HepG2 (cell line): ENCODE measurements around the gene TXLNA. TPM values are rescaled to one million over a fixed set of nuclear protein-coding genes. Genes with fewer than 3 reads are reported as not detected.

Experiments
- CCDC6 ChIP-seq: sonication (generic); formaldehyde crosslinking; IDR thresholded peaks from 2 replicates; pipeline ENCODE4 v1.8.1; 2022; ENCODE audit warnings: mild to moderate bottlenecking, missing genetic modification reagents, moderate library complexity
- CSRNP2 ChIP-seq: sonication (generic); formaldehyde crosslinking; conservative IDR thresholded peaks from 2 replicates; pipeline ENCODE4 v1.8.0; 2022; ENCODE audit warnings: low read depth, missing genetic modification reagents
- KAT7 ChIP-seq: IDR thresholded peaks from 2 replicates; pipeline ENCODE4 v1.6.1; 2018; ENCODE audit warnings: borderline replicate concordance, missing compliant biosample characterization
- RARG ChIP-seq: sonication (generic); formaldehyde crosslinking; IDR thresholded peaks from 2 replicates; pipeline ENCODE4 v1.4.0; 2020; ENCODE audit warnings: low read depth, mild to moderate bottlenecking, missing genetic modification reagents
- SETDB1 ChIP-seq: sonication (generic); formaldehyde crosslinking; IDR thresholded peaks from 2 replicates; pipeline ENCODE4 v1.5.1; 2020; ENCODE audit warnings: missing genetic modification reagents, mild to moderate bottlenecking, borderline replicate concordance
- SUZ12 ChIP-seq: fragments of 150-350 bp; IDR thresholded peaks from 2 replicates; pipeline ENCODE4 v1.6.1; 2014; ENCODE audit warnings: low read depth, low read length
- TOPORS ChIP-seq: sonication (generic); formaldehyde crosslinking; IDR thresholded peaks from 2 replicates; pipeline ENCODE4 v1.8.0; 2023; ENCODE audit warnings: mild to moderate bottlenecking, missing genetic modification reagents
- ZNF318 ChIP-seq: sonication (generic); formaldehyde crosslinking; IDR thresholded peaks from 2 replicates; pipeline ENCODE4 v1.4.0; 2020; ENCODE audit warnings: mild to moderate bottlenecking, missing genetic modification reagents
- ZNF549 ChIP-seq: sonication (generic); formaldehyde crosslinking; IDR thresholded peaks from 2 replicates; pipeline ENCODE4 v1.5.0; 2020; ENCODE audit warnings: missing genetic modification reagents
- polyA plus RNA-seq, 8 experiments: library from polyadenylated mRNA; depleted of rRNA in 3 of 8; stranded (reverse) in 7 of 8; unstranded in 1 of 8; fragments of >200 nt; fragmentation: Illumina TruSeq in 4 of 8; extraction: Trizol in 4 of 8; gene quantifications; 2 replicates each; pipeline versions ENCODE4 v1.2.1 to v1.2.3, GENCODE V29; 2011 to 2016; ENCODE audit warnings: low read depth in 4 of 8, missing spikeins in 1 of 8, mixed read lengths in 1 of 8; ENCODE audit not compliant: insufficient read depth in 1 of 8
- total RNA-seq, 5 experiments: library from RNA; depleted of rRNA; stranded (reverse); fragments of >200 nt; fragmentation: Illumina TruSeq; extraction: Trizol; gene quantifications; 2 replicates each; pipeline ENCODE4 v1.2.3, GENCODE V29; 2016; ENCODE audit warnings: low read depth in 1 of 5
- TF ChIP-seq, protein P1 (sequence below): sonication (generic); formaldehyde crosslinking; IDR thresholded peaks from 2 replicates; pipeline ENCODE4 v1.4.0; 2020; ENCODE audit warnings: missing genetic modification reagents
- TF ChIP-seq, protein P2 (sequence below): sonication (generic); formaldehyde crosslinking; IDR thresholded peaks from 2 replicates; pipeline ENCODE4 v1.4.0; 2020; ENCODE audit warnings: missing genetic modification reagents, borderline replicate concordance
- TF ChIP-seq, protein P3 (sequence below): sonication (generic); formaldehyde crosslinking; IDR thresholded peaks from 2 replicates; pipeline ENCODE4 v1.4.0; 2020; ENCODE audit warnings: mild to moderate bottlenecking, missing genetic modification reagents

TXLNA gene
- total and polyA plus RNA-seq, 2 of the 13 experiments (the other 11 are each of a cell fraction or from before 2014, with no cell fraction given) = 29.6 to 67.8 TPM

- TF ChIP-seq, protein P1, sequence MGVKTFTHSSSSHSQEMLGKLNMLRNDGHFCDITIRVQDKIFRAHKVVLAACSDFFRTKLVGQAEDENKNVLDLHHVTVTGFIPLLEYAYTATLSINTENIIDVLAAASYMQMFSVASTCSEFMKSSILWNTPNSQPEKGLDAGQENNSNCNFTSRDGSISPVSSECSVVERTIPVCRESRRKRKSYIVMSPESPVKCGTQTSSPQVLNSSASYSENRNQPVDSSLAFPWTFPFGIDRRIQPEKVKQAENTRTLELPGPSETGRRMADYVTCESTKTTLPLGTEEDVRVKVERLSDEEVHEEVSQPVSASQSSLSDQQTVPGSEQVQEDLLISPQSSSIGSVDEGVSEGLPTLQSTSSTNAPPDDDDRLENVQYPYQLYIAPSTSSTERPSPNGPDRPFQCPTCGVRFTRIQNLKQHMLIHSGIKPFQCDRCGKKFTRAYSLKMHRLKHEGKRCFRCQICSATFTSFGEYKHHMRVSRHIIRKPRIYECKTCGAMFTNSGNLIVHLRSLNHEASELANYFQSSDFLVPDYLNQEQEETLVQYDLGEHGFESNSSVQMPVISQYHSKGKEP (CRISPR knock-in tag) = no peak
- TF ChIP-seq RARG (CRISPR knock-in tag) (no peak), CCDC6 (CRISPR knock-in tag) (no peak), TOPORS (no peak; the same call in 1 of the 2 replicates), SUZ12 (no peak), KAT7 (CRISPR knock-in tag) (no peak), ZNF549 (CRISPR knock-in tag) (no peak), SETDB1 (no peak), CSRNP2 (no peak), ZNF318 (no peak)
- TF ChIP-seq, protein P2, sequence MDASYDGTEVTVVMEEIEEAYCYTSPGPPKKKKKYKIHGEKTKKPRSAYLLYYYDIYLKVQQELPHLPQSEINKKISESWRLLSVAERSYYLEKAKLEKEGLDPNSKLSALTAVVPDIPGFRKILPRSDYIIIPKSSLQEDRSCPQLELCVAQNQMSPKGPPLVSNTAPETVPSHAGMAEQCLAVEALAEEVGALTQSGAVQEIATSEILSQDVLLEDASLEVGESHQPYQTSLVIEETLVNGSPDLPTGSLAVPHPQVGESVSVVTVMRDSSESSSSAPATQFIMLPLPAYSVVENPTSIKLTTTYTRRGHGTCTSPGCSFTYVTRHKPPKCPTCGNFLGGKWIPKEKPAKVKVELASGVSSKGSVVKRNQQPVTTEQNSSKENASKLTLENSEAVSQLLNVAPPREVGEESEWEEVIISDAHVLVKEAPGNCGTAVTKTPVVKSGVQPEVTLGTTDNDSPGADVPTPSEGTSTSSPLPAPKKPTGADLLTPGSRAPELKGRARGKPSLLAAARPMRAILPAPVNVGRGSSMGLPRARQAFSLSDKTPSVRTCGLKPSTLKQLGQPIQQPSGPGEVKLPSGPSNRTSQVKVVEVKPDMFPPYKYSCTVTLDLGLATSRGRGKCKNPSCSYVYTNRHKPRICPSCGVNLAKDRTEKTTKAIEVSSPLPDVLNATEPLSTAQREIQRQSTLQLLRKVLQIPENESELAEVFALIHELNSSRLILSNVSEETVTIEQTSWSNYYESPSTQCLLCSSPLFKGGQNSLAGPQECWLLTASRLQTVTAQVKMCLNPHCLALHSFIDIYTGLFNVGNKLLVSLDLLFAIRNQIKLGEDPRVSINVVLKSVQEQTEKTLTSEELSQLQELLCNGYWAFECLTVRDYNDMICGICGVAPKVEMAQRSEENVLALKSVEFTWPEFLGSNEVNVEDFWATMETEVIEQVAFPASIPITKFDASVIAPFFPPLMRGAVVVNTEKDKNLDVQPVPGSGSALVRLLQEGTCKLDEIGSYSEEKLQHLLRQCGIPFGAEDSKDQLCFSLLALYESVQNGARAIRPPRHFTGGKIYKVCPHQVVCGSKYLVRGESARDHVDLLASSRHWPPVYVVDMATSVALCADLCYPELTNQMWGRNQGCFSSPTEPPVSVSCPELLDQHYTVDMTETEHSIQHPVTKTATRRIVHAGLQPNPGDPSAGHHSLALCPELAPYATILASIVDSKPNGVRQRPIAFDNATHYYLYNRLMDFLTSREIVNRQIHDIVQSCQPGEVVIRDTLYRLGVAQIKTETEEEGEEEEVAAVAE (CRISPR knock-in tag) = no peak
- TF ChIP-seq, protein P3, sequence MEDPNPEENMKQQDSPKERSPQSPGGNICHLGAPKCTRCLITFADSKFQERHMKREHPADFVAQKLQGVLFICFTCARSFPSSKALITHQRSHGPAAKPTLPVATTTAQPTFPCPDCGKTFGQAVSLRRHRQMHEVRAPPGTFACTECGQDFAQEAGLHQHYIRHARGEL (CRISPR knock-in tag) = no peak
These were observed 889 bp upstream of the TXLNA start (continued) for GRCh38 chr1:32178380-32179192.
